ENCODE measurements around the gene CLCNKA.
"Not testable (repeated sequence)": the region's sequence is repeated elsewhere in the genome, so short reads cannot be mapped to it uniquely, and the experiment has no call there.

Gene CLCNKA

GRCh38 chr1:16021681-16022080, at the start of gene CLCNKA:
Gene CLCNKA (plus strand): TSS chr1:16022036. CDS start chr1:16022620, 584 bp downstream.
- no peak for DNase-seq

- no peak for DNase-seq
Measured at GRCh38 chr1:15972409-15972808, 49.4 kb upstream of the CLCNKA start.

- no peak for DNase-seq
Measured at GRCh38 chr1:15973772-15974171, 48.1 kb upstream of the CLCNKA start.

GRCh38 chr1:15974855-15975254, 47.0 kb upstream of the CLCNKA start:
- DNase-seq = no peak

GRCh38 chr1:15975358-15975804, 46.5 kb upstream of the CLCNKA start:
- no peak for DNase-seq

DNA sequence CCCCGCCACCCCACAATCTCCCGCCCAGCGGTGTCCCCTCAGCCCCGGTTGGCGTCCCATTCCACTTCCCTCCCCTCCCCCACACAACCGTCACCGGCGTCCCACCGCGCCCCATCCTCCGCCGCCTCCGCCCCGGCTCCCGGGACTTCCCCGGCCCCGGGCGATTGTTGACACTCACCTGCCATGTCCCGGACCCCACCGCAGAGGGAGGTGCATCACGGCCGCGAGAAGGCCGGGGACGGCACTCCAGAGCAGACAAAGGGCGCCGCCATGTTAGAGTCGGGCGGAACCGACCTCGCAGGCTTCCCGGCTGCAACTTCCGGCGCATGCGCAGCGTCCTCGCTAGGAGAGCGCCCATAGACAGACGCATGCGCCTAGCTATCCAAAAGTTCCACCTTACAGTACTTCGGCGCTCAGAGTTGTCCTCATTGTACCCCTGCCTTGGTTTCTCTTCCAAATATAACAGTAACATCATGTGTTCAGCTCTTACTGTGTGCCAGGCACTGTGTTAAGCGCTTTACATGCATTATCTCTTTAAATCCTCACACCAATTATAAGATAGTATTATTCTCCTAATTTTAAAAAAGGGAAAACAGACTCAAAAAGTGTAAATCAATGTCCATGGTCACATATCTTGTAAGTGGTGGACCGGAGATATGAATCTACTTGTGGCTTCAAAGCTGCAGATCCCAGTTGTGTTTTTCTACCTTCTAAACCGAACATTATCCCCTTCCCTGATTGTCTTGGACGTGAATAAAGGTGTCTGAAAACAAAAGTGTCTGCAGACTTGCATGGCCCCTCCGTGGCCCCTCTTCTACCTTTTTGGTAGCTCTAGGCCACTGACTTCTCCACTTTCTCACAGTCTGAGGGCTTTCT, 45.8 kb upstream of the CLCNKA start, which contains the start of gene ZBTB17:
TSS of gene ZBTB17 (minus strand) at position 297 of the 876 bp plus-strand sequence. CDS start 27,606 bp downstream, outside the sequence.
- peak; percentile 93 for DNase-seq

- DNase-seq = not testable (repeated sequence)
Measured at GRCh38 chr1:15977947-15978346, 43.9 kb upstream of the CLCNKA start.

DNA sequence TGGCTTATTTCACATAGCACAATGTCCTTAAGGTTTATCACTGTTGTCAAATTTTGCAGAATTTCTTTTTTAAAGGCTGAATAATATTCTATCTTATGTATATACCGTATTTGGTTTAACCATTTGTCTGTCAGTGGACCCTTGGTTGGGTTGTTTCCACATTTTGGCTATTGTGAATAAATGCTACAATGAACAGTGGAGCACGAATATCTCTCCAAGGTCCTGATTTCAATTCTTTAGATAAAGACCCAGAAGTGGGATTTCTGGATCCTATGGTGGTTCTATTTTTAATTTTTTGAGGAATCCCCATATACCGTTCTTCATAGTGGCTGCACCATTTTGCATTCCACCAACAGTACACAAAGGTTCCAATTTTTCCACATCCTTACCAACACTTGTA, 40.2 kb upstream of the CLCNKA start:
- no peak for DNase-seq

DNA sequence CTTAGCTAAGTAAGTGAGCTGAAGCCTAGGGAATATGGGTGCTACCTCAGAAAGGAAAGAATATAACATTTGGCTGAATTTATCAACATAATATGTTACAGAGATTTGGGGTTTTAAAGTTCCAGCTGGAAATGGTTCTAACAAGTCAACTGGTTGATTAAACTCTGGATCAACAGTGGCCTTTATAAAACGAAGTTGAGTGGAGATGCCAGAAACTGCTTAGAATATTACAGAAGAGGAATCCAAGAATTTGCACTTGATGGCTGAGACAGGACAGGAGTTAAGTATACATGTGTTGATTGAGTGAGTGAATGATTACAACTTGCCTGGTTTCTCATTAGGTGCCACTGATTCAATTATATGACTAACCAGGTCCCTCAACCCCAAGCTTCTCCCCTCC, 38.6 kb upstream of the CLCNKA start:
- no peak for DNase-seq

DNA sequence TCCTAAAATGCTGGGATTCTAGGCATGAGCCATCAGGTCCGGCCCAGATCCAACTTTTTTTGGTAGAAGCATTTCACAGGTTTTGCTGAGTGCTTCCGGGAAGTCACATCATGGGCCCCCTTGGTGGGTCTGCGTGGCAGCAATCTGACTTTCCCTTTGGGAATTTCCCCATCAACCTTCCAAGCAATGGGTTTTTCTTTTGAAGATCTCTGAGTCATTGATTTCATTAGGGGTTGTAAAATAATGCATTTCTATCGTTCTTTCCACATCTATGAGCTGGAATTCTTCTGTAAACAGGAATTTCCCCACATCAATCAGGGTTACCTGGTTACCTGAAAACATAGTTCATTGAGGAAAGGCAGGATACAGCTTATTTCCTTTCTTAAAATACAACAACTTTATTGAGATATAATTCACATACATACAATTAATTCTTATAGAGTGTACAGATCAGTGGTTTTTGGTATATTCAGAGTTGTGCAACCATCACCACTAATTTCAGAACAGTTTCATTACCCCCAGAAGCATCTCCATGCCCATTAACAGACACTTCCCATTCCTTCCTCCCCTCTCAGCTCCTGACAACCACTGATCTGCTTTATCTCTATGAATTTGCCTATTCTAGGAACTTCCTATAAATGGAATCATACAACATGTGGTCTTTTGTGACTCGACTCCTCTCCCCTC, 36.1 kb upstream of the CLCNKA start:
- no peak for DNase-seq

GRCh38 chr1:15988856-15989736, 32.7 kb upstream of the CLCNKA start:
- no peak for DNase-seq

- no peak for DNase-seq
Measured at GRCh38 chr1:15989776-15990175, 32.1 kb upstream of the CLCNKA start.

- DNase-seq = no peak
Measured at GRCh38 chr1:15991427-15992186, 30.2 kb upstream of the CLCNKA start.

GRCh38 chr1:15992187-15992553, 29.7 kb upstream of the CLCNKA start:
- no peak for DNase-seq

DNA sequence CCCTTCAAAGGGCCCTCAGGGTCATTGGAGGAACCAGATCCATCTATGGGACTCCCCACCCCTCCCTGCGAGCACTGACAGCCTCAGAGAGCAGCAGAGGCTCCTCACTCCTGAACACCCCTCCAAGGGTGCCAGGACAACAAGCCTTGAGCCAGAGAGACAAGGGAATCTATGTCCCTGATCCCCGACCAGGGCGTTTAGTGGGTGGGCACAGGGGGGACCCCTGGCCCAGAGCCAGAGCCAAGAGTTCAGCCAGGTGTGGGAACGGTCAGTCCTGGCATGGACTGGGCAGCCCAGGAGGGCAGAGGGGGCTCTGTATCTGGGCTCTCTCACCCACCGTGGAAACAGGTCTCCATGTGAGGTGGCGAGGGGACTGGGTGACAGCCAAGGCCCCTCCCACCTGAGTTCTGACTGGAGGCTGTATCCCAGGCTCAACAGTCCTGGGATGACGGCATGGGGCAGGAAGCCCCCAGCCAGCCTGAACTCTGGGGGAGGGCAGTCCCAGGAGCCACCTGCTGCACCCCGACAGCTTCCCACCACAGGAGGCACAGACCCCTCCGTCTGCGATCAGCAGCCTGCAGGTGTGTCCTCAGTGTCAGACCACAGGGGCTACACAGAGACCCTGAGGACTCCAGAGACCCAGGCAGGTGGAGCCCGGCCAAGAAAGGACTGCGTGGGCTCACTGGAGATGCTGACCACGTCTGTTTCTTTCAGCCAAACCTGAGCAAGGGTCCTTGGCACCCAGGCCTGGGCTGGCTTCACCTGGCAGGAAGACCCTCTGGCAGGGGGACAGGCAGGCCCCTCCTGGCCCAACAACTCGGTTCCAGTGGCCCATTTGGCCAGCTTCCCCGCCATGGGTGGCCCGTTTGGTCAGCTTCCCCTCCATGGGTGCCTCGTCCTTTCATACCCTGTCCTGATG, 29.0 kb upstream of the CLCNKA start:
- no peak for DNase-seq

- no peak for DNase-seq
Measured at GRCh38 chr1:15993666-15994065, 28.2 kb upstream of the CLCNKA start.

- DNase-seq = no peak
Measured at GRCh38 chr1:15994081-15994480, 27.8 kb upstream of the CLCNKA start.

- DNase-seq = peak; percentile 46
Measured at GRCh38 chr1:15994590-15995351, 27.1 kb upstream of the CLCNKA start.

- no peak for DNase-seq
Measured at GRCh38 chr1:15997076-15997585, 24.7 kb upstream of the CLCNKA start.

GRCh38 chr1:15997637-15998280, 24.1 kb upstream of the CLCNKA start:
- no peak for DNase-seq

All from COR-L47 (cell line).